ENCODE data around the gene BTG2.

DNA sequence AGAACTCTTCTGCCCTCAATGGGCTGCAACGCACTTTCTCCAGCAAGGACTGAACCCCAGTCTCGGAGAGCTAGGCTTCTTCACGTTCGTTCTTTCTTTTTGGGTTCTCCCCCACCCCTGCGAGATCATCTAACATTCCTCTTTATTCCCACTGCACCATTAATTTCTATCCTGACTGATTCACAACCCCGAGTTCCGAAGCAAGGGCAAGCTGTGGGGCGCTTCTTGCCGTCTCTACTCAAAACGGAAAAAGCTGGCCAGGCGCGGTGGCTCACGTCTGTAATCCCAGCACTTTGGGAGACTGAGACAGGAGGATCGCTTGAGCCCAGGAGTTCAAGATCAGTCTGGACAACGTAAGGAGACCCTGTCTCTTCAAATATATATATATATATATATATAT is 37.4 kb upstream of the BTG2 start:
- TF ChIP-seq CTCF (IDR thresholded peaks at IDR 0.05) (no peak), POLR2A (IDR thresholded peaks at IDR 0.05) (no peak)
